HL-60 (cell line): Measurements from ENCODE around the gene ABCC4.

ENCODE experiments used
- DNase-seq, 2 experiments: peaks; one replicate each; pipeline ENCODE4 v3.0.0-alpha.2; 2010 to 2020; ENCODE audit warnings: low read depth in 1 of 2, low spot score in 1 of 2
- H3K27ac ChIP-seq: fragments of 250-450 bp; sonication (Bioruptor Pico); replicated peaks from 2 replicates; pipeline ENCODE4 v1.5.1; 2020; ENCODE audit warnings: mild to moderate bottlenecking, moderate library complexity
- H3K27me3 ChIP-seq: fragments of 250-450 bp; sonication (Bioruptor Pico); 2 replicates; pipeline ENCODE4 v1.5.1; 2021; ENCODE audit warnings: mild to moderate bottlenecking, moderate library complexity; ENCODE audit not compliant: insufficient read depth, poor library complexity, severe bottlenecking
- H3K4me3 ChIP-seq: replicated peaks from 2 replicates; pipeline ENCODE4 v1.5.1; 2011; ENCODE audit warnings: mild to moderate bottlenecking, control low read depth, low read length; ENCODE audit not compliant: insufficient read depth
- GABPA ChIP-seq: IDR thresholded peaks from 2 replicates; pipeline ENCODE4 v1.6.1; 2012; ENCODE audit warnings: low read depth
- POLR2AphosphoS5 ChIP-seq: IDR thresholded peaks from 2 replicates; pipeline ENCODE4 v1.6.1; 2012; ENCODE audit warnings: low read depth
- SPI1 ChIP-seq: IDR thresholded peaks from 2 replicates; pipeline ENCODE4 v1.6.1; 2012; ENCODE audit warnings: low read depth, mild to moderate bottlenecking, borderline replicate concordance
- TF ChIP-seq, protein P1 (sequence below): IDR thresholded peaks from 2 replicates; pipeline ENCODE4 v1.6.1; 2012; ENCODE audit warnings: low read depth; ENCODE audit not compliant: insufficient replicate concordance
- TF ChIP-seq, protein P2 (sequence below): IDR thresholded peaks from one replicate; pipeline ENCODE4 v1.5.1; 2011; ENCODE audit warnings: low read length, control low read depth, inconsistent platforms; ENCODE audit not compliant: insufficient read depth

ABCC4 gene

GRCh38 chr13:95060014-95060519, 241.2 kb downstream of the ABCC4 start:
- TF ChIP-seq POLR2AphosphoS5: no peak
- Histone ChIP-seq H3K4me3 (no peak overlapping the region), H3K27ac (no peak overlapping the region), H3K27me3 (no peaks in the 10 kb centered on the region)
- DNase-seq: no peak

DNA sequence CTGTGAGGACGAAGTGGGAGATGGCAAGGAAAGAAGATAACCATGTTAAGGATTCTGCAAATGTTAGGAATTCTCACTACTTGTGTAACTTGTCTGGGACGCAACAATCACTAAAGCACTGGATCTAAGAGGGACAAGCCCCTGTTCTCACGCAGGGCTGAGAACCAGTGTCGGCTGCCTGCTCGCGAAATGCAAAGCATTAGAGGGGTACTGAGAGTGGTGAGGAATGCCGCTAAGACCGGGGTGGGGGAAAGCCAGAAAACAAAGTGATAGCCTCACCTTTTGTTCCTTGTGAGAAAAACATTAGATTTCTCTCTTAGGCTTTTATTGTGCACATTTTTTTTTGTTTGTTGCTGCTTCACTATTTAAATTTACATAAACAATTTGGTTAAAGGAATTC, 241.9 kb downstream of the ABCC4 start:
- H3K27ac ChIP-seq: no peak overlapping the region
- TF ChIP-seq, protein P1, sequence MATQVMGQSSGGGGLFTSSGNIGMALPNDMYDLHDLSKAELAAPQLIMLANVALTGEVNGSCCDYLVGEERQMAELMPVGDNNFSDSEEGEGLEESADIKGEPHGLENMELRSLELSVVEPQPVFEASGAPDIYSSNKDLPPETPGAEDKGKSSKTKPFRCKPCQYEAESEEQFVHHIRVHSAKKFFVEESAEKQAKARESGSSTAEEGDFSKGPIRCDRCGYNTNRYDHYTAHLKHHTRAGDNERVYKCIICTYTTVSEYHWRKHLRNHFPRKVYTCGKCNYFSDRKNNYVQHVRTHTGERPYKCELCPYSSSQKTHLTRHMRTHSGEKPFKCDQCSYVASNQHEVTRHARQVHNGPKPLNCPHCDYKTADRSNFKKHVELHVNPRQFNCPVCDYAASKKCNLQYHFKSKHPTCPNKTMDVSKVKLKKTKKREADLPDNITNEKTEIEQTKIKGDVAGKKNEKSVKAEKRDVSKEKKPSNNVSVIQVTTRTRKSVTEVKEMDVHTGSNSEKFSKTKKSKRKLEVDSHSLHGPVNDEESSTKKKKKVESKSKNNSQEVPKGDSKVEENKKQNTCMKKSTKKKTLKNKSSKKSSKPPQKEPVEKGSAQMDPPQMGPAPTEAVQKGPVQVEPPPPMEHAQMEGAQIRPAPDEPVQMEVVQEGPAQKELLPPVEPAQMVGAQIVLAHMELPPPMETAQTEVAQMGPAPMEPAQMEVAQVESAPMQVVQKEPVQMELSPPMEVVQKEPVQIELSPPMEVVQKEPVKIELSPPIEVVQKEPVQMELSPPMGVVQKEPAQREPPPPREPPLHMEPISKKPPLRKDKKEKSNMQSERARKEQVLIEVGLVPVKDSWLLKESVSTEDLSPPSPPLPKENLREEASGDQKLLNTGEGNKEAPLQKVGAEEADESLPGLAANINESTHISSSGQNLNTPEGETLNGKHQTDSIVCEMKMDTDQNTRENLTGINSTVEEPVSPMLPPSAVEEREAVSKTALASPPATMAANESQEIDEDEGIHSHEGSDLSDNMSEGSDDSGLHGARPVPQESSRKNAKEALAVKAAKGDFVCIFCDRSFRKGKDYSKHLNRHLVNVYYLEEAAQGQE: no peak
- TF ChIP-seq GABPA: no peak
- TF ChIP-seq SPI1: no peak
- TF ChIP-seq POLR2AphosphoS5: no peak
- TF ChIP-seq, protein P2, sequence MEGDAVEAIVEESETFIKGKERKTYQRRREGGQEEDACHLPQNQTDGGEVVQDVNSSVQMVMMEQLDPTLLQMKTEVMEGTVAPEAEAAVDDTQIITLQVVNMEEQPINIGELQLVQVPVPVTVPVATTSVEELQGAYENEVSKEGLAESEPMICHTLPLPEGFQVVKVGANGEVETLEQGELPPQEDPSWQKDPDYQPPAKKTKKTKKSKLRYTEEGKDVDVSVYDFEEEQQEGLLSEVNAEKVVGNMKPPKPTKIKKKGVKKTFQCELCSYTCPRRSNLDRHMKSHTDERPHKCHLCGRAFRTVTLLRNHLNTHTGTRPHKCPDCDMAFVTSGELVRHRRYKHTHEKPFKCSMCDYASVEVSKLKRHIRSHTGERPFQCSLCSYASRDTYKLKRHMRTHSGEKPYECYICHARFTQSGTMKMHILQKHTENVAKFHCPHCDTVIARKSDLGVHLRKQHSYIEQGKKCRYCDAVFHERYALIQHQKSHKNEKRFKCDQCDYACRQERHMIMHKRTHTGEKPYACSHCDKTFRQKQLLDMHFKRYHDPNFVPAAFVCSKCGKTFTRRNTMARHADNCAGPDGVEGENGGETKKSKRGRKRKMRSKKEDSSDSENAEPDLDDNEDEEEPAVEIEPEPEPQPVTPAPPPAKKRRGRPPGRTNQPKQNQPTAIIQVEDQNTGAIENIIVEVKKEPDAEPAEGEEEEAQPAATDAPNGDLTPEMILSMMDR: no peak
- no peaks in the 10 kb centered on the region for H3K27me3 ChIP-seq

DNA sequence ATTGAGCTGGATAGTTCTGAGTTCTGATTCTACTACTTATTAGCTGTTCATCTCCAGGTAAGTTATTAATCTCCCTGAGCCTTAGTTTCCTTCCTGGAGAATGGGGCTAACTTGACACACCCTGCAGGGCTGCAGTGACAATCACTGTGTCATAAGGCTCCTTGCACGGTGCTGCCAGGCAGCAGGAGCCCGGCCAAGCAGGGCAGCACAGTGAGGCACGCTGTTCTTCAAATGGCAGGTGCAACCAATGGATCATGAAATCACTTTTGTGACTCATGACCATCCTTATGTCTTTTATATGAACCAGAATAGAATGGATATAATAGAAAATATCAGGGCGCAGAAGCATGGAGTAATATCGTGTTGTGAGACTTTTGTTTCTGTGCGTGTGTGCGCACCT, 242.6 kb downstream of the ABCC4 start:
- no peaks in the 10 kb centered on the region for H3K27me3 ChIP-seq
- no peak for DNase-seq

More for the DNA sequence above, 241.9 kb downstream of the ABCC4 start:
- DNase-seq: no peak
- no peak overlapping the region for H3K4me3 ChIP-seq

GRCh38 chr13:95056266-95056665, 245.0 kb downstream of the ABCC4 start:
- DNase-seq: no peak
- no peak overlapping the region for H3K4me3 ChIP-seq
- no peak for TF ChIP-seq GABPA
- TF ChIP-seq, protein P1: no peak
- TF ChIP-seq, protein P2: no peak
- no peaks in the 10 kb centered on the region for H3K27me3 ChIP-seq
- no peak overlapping the region for H3K27ac ChIP-seq

More for the DNA sequence above, 242.6 kb downstream of the ABCC4 start:
- H3K4me3 ChIP-seq: no peak overlapping the region
- TF ChIP-seq POLR2AphosphoS5 (no peak), GABPA (no peak), SPI1 (no peak)
- TF ChIP-seq, protein P2: no peak
- TF ChIP-seq, protein P1: no peak
- H3K27ac ChIP-seq: no peak overlapping the region
